Raji (cell line): ENCODE results near the gene BCAR1.

Experiments used
- POLR2A ChIP-seq: IDR thresholded peaks from 2 replicates; pipeline ENCODE4 v1.6.1; 2011; ENCODE audit warnings: low read depth, low read length, control low read depth; ENCODE audit not compliant: insufficient read depth

The BCAR1 gene

DNA sequence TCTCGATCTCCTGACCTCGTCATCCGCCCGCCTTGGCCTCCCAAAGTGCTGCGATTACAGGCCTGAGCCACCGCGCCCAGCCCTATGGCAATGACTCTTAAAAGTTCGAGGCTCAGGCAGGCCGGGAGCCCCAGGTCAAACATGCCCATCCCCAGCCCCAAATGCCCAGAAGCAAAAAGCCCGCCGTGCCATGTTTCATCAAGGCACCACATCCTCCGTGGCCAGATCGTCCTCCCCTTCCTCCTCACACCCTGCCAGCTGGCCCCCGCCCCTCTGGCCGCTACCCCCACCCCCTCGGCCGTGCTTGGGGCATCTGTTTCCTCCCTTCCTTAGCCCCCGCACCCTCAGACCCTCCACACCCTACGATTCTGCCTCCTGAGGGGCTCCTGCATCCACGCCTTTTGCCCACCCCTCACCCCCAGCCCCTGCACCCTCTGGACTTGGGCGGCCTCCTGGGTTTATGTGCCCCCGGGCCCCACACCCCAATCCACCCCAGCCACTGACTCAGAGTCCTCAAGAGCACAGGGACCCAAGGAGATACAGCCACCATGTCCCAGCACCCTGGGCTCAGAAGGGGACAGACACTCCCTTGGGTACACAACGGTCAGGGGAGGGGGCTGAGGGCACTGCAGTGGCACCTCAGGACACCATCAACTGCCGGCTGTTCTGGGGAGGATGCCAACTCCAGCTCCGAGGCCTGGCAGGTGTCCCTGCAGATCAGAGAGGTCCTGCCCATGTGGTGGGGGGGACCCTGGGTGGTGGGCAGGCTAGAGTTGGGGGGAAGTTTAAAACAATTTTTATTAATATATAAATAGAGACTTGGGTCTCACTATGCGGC is 25.5 kb downstream of the BCAR1 start:
- TF ChIP-seq POLR2A = no peak

DNA sequence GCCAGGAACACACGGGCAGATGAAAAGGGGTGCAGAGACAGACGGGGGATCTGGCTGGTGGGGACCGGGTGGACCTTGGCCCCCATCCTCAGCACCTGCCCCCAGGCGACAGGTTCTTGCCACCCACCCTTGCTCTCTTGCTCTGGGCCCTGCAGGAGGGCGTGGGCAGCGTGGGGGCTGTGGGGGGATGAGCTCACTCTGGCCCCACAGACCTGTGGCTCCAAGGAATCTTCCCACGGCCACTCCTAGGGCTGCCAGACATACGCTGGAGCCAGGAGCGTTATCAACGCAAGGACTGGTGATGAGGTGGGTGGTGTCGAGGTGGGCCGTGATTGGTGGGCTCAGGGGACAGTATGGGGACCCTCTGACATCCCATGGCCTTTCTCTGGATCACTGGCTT is 26.3 kb downstream of the BCAR1 start:
- TF ChIP-seq POLR2A = no peak

GRCh38 chr16:75224306-75225082 is 26.9 kb downstream of the BCAR1 start:
- TF ChIP-seq POLR2A = no peak

- TF ChIP-seq POLR2A = no peak
Measured at GRCh38 chr16:75222271-75222783, 29.1 kb downstream of the BCAR1 start.

DNA sequence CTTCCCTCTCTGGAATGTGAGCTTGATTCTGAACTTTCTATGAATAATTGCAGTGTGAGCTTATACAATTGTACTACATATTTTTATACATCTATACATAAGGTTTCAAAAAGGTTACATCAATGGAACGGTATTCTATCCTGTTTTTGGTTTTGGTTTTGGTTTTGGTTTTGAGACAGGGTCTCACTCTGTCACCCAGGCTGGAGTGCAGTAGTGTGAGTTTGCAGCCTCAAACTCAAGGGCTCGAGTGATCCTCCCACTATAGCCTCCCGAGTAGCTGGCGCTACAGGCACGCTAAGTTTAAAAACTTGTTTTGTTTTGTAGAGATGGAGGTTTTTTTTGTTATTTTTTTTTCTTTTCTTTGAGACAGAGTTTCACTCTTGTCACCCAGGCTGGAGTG is 31.6 kb downstream of the BCAR1 start:
- TF ChIP-seq POLR2A = no peak

DNA sequence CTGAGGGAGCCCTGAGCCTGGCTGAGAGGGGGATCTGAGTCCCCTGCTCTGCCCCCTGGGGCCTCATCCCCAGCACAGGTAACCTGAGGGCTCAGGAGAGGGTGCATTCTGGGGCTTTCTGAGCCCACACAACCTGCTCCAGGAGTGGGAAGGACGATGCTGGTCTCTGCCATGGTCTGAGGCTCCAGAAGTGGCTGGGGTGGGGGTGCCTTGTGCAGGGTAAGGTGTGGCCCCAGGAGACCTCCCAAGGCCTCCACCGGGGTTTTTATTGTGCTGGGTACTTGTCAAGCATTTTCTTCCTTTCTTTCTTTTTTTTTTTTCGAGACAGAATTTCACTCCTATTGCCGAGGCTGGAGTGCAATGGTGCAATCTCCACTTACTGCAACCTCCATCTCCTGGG is 32.3 kb downstream of the BCAR1 start:
- TF ChIP-seq POLR2A = no peak

GRCh38 chr16:75218256-75219076 is 33.0 kb downstream of the BCAR1 start, which contains the start of gene CTRB1:
TSS of gene CTRB1 (plus strand) at chr16:75218988. CDS start at chr16:75219008, 20 bp downstream.
- TF ChIP-seq POLR2A = no peak

DNA sequence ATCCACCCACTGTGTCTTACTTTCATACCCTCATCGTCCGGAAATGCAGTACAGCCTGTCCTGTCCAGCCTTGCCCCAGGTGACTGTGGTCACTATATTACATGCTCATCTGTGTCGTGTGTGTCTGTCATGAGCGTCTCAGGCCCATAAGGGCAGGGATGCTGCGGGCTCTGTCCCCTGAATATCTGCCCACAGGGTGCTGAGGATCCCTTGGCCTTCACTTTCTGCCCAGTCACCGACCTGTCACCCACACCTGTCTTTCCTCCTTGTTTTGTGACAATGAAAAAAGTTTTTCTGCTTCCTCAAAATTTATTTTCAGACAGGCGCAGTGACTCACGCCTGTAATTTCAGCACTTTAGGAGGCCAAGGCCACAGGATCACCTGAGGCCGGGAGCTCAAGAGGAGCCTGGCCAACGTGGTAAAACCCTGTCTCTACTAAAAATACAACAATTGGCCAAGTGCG is 34.0 kb downstream of the BCAR1 start:
- TF ChIP-seq POLR2A = no peak

- no peak for TF ChIP-seq POLR2A
Measured at GRCh38 chr16:75216576-75216975, 34.8 kb downstream of the BCAR1 start.

DNA sequence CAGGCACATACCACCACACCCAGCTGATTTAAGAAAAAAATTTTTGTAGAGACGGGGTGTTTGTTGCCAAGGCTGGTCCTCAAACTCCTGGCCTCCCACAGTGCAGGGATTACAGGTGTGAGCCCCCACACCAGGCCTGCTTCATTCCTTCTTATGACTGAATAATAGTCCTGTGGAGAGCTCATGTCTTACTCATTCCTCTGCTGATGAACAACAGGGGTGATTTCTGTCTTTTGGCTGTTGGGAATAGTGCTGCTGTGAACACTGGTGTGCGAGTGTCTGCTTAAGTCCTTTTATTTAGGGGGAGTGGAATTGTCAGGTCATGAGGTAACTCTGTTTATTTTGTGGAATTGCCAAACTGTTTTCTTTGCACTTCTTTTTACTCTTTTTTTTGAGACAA is 35.3 kb downstream of the BCAR1 start:
- no peak for TF ChIP-seq POLR2A

DNA sequence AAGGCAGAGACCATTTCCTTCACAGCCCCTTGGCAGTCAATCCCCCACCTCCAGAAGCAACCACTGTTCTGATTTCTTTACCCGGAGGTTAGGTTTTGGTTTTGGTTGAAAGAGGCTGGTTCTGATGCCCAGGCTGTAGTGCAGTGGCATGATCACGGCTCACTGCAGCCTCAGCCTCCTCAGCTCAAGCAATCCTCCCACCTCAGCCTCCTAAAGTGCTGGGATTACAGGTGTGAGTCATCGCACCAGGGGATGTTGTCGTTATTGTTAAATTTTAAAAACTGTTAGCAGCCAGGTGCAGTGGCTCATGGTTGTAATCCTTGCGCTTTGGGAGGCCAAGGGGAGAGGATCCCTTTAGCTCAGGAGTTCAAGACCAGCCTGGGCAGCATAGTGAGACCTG is 41.5 kb downstream of the BCAR1 start:
- TF ChIP-seq POLR2A = no peak

GRCh38 chr16:75208861-75209505 is 42.4 kb downstream of the BCAR1 start:
- no peak for TF ChIP-seq POLR2A

- no peak for TF ChIP-seq POLR2A
Measured at GRCh38 chr16:75208242-75208825, 43.1 kb downstream of the BCAR1 start.

DNA sequence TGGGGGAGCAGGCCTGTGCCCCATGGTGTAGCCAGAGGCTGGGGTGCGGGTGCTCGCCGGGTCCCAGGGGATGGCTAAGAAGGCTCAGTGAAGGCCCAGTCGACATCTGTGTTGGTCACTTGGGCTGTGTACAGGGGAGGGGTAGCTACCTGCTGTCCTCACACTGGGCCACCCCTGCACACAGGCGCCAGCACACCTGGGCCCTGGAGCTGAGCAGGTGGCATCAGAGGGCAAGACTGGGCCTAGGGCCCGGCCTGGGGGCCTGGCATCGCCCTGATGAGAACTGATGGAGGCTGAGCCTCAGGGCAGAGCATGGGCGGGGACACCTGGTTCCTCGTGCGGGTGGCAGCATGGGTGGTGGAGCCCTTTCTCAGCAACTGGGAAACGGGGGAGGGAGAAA is 43.6 kb downstream of the BCAR1 start:
- TF ChIP-seq POLR2A = no peak
